DOHH2 (cell line): ENCODE data around the gene SERPINF2.
"Not testable (repeated sequence)": the region's sequence is repeated elsewhere in the genome, so short reads cannot be mapped to it uniquely, and the experiment has no call there.

Experiments used
- H3F3A ChIP-seq: fragments of 200-600 bp; sonication (generic), shearing (Covaris generic); 2 replicates; pipeline ENCODE4 v1.6.0; 2016; ENCODE audit warnings: antibody characterized with exemption, mild to moderate bottlenecking; ENCODE audit not compliant: control insufficient read depth, insufficient read depth
- H3K27ac ChIP-seq: fragments of 200-600 bp; sonication (generic); 2 replicates; pipeline ENCODE4 v1.5.1; 2014; ENCODE audit warnings: low read depth, mild to moderate bottlenecking, low read length, moderate library complexity
- H3K27me3 ChIP-seq: fragments of 200-600 bp; sonication (generic); 2 replicates; pipeline ENCODE4 v1.6.1; 2014; ENCODE audit warnings: mild to moderate bottlenecking, low read length, mixed read lengths; ENCODE audit not compliant: control insufficient read depth
- H3K36me3 ChIP-seq: fragments of 200-600 bp; sonication (generic); 2 replicates; pipeline ENCODE4 v1.6.1; 2014; ENCODE audit warnings: mild to moderate bottlenecking, low read length, moderate library complexity, mixed read lengths; ENCODE audit not compliant: control insufficient read depth
- H3K4me1 ChIP-seq: fragments of 200-600 bp; sonication (generic); 2 replicates; pipeline ENCODE4 v1.6.1; 2014; ENCODE audit warnings: mild to moderate bottlenecking, low read length, mixed read lengths; ENCODE audit not compliant: control insufficient read depth
- H3K4me2 ChIP-seq: fragments of 200-600 bp; sonication (generic); 2 replicates; pipeline ENCODE4 v1.6.0; 2014; ENCODE audit warnings: mild to moderate bottlenecking, low read length, moderate library complexity
- H3K4me3 ChIP-seq: fragments of 200-600 bp; sonication (generic); 2 replicates; pipeline ENCODE4 v1.5.1; 2014; ENCODE audit warnings: mild to moderate bottlenecking, low read length, mixed read lengths
- H3K79me2 ChIP-seq: fragments of 200-600 bp; sonication (generic); 2 replicates; pipeline ENCODE4 v1.6.1; 2014; ENCODE audit warnings: mild to moderate bottlenecking, low read length, mixed read lengths; ENCODE audit not compliant: control insufficient read depth
- H3K9me2 ChIP-seq: fragments of 200-600 bp; sonication (generic); replicated peaks from 2 replicates; pipeline ENCODE4 v1.6.1; 2014; ENCODE audit warnings: mild to moderate bottlenecking, low read length, mixed read lengths; ENCODE audit not compliant: control insufficient read depth
- H3K9me3 ChIP-seq: fragments of 200-600 bp; sonication (generic); 2 replicates; pipeline ENCODE4 v1.6.1; 2014; ENCODE audit warnings: antibody characterized with exemption, low read length, mixed read lengths; ENCODE audit not compliant: control insufficient read depth, insufficient read depth
- H4K20me1 ChIP-seq: fragments of 200-600 bp; sonication (generic); 2 replicates; pipeline ENCODE4 v1.6.0; 2014; ENCODE audit warnings: low read depth, mild to moderate bottlenecking, antibody characterized with exemption, low read length, moderate library complexity; ENCODE audit not compliant: control insufficient read depth, insufficient read depth
- CTCF ChIP-seq: fragments of 200-600 bp; sonication (generic); IDR thresholded peaks from one replicate; pipeline ENCODE4 v1.5.1; 2014; ENCODE audit warnings: antibody characterized with exemption, mild to moderate bottlenecking, low read depth, low read length; ENCODE audit not compliant: poor library complexity, severe bottlenecking
- EZH2phosphoT487 ChIP-seq: fragments of 200-600 bp; sonication (generic); IDR thresholded peaks from 2 replicates; pipeline ENCODE4 v1.6.1; 2017; ENCODE audit warnings: borderline replicate concordance, mild to moderate bottlenecking, antibody characterized with exemption, low read length, moderate library complexity, mixed read lengths

Gene SERPINF2

GRCh38 chr17:1707107-1707506, 35.6 kb upstream of the SERPINF2 start:
- no peaks in the 10 kb centered on the region for H3K9me3 ChIP-seq
- no peaks in the 10 kb centered on the region for H3K9me2 ChIP-seq
- no peaks in the 10 kb centered on the region for H3F3A ChIP-seq
- no peaks in the 10 kb centered on the region for H4K20me1 ChIP-seq
- no peak overlapping the region for H3K4me2 ChIP-seq
- H3K27ac ChIP-seq = no peak overlapping the region
- H3K4me3 ChIP-seq = no peak overlapping the region
- TF ChIP-seq CTCF = no peak
- TF ChIP-seq EZH2phosphoT487 = no peak
- peaks cover 58% of the 10 kb centered on the region for H3K27me3 ChIP-seq
- H3K79me2 ChIP-seq = no peaks in the 10 kb centered on the region
- peaks cover 7% of the 10 kb centered on the region; the same call in 1 of the 2 replicates for H3K4me1 ChIP-seq
- H3K36me3 ChIP-seq = no peaks in the 10 kb centered on the region

- H3K36me3 ChIP-seq, H3K9me2 ChIP-seq, H3K27ac ChIP-seq, H3K4me3 ChIP-seq, H3K9me3 ChIP-seq, H3K79me2 ChIP-seq, H3K4me2 ChIP-seq, H4K20me1 ChIP-seq, H3K4me1 ChIP-seq, H3F3A ChIP-seq: not testable (repeated sequence)
- peaks cover 67% of the 10 kb centered on the region for H3K27me3 ChIP-seq
These were observed 33.8 kb upstream of the SERPINF2 start for GRCh38 chr17:1708791-1709346.

GRCh38 chr17:1709403-1709951, 33.2 kb upstream of the SERPINF2 start:
- Histone ChIP-seq H4K20me1 (no peaks in the 10 kb centered on the region), H3F3A (0 out of 2 replicates have a peak, but pooled peaks cover 3% of the 10 kb centered on the region), H3K27ac (no peak overlapping the region), H3K4me3 (peak overlapping the region; percentile 17; the same call in 1 of the 2 replicates), H3K27me3 (peaks cover 73% of the 10 kb centered on the region), H3K79me2 (no peaks in the 10 kb centered on the region), H3K4me1 (peaks cover 14% of the 10 kb centered on the region), H3K9me2 (no peaks in the 10 kb centered on the region), H3K4me2 (peak overlapping the region; percentile 51), H3K36me3 (no peaks in the 10 kb centered on the region), H3K9me3 (no peaks in the 10 kb centered on the region)
- TF ChIP-seq CTCF = no peak
- no peak for TF ChIP-seq EZH2phosphoT487

- Histone ChIP-seq H3K4me2 (peak within 1 kb of the TSS; percentile 51), H3F3A (0 out of 2 replicates have a peak, but pooled peaks cover 3% of the 10 kb centered on the region)
These were observed 32.5 kb upstream of the SERPINF2 start, which contains the start of gene TLCD2 for GRCh38 chr17:1709971-1710806. TSS of gene TLCD2 (minus strand) at chr17:1710377. CDS start at chr17:1710242, 135 bp downstream.

More at GRCh38 chr17:1709971-1710806, 32.5 kb upstream of the SERPINF2 start, which contains the start of gene TLCD2:
- no peaks in the 10 kb centered on the region for H3K36me3 ChIP-seq
- no peaks in the 10 kb centered on the region for H3K9me2 ChIP-seq
- peaks cover 21% of the 10 kb centered on the region for H3K4me1 ChIP-seq
- H3K4me3 ChIP-seq = peak within 1 kb of the TSS; percentile 17; the same call in 1 of the 2 replicates
- H4K20me1 ChIP-seq = no peaks in the 10 kb centered on the region
- H3K27ac ChIP-seq = no peak within 1 kb of the TSS
- TF ChIP-seq EZH2phosphoT487 (peak; percentile 91; the same call in 1 of the 2 replicates), CTCF (no peak)
- H3K27me3 ChIP-seq = peaks cover 79% of the 10 kb centered on the region
- H3K79me2 ChIP-seq = no peaks in the 10 kb centered on the region
- no peaks in the 10 kb centered on the region for H3K9me3 ChIP-seq
